Bronchial epithelial cell (primary cell): ENCODE data around the gene ANGPTL5. TPM values are rescaled to one million over a fixed set of nuclear protein-coding genes. Genes with fewer than 3 reads are reported as not detected.

ENCODE experiments used
- DNase-seq: peaks from one replicate; pipeline ENCODE4 v3.0.0-alpha.2; 2010; ENCODE audit warnings: low read depth
- FAIRE-seq: peaks from 2 replicates; lab custom pipeline; 2011; peaks lifted over from hg19 to GRCh38; lab: Jason Lieb, UNC
- H3K27me3 ChIP-seq: 2 replicates; pipeline ENCODE4 v1.5.1; 2011; ENCODE audit warnings: low read length; ENCODE audit not compliant: control insufficient read depth, insufficient read depth
- H3K36me3 ChIP-seq: 2 replicates; pipeline ENCODE4 v1.5.1; 2011; ENCODE audit warnings: low read length; ENCODE audit not compliant: control insufficient read depth, insufficient read depth
- H3K4me3 ChIP-seq: 2 replicates; pipeline ENCODE4 v1.5.1; 2011; ENCODE audit warnings: mild to moderate bottlenecking, low read depth, low read length, control low read depth
- CTCF ChIP-seq: IDR thresholded peaks from 2 replicates; pipeline ENCODE4 v1.5.1; 2011; ENCODE audit warnings: mild to moderate bottlenecking, moderate library complexity, low read length, control low read depth, inconsistent platforms; ENCODE audit not compliant: insufficient read depth, severe bottlenecking
- total RNA-seq: library from RNA; depleted of rRNA; stranded (reverse); fragments of >200 nt; gene quantifications from 2 replicates; pipeline ENCODE4 v1.2.1, GENCODE V29; 2014

ANGPTL5 gene
- total RNA-seq, 1 donor from 2014 or later = not detected

GRCh38 chr11:101945448-101945847 is 29.1 kb upstream of the ANGPTL5 start:
- no peak for TF ChIP-seq CTCF
- Histone ChIP-seq H3K4me3 (no peak overlapping the region), H3K36me3 (no peaks in the 10 kb centered on the region), H3K27me3 (no peaks in the 10 kb centered on the region)
- DNase-seq (no peak), FAIRE-seq (no peak)

GRCh38 chr11:101944923-101945322 is 28.6 kb upstream of the ANGPTL5 start:
- FAIRE-seq (no peak), DNase-seq (no peak)
- TF ChIP-seq CTCF = no peak
- no peak overlapping the region for H3K4me3 ChIP-seq
- H3K36me3 ChIP-seq = no peaks in the 10 kb centered on the region
- no peaks in the 10 kb centered on the region for H3K27me3 ChIP-seq

DNA sequence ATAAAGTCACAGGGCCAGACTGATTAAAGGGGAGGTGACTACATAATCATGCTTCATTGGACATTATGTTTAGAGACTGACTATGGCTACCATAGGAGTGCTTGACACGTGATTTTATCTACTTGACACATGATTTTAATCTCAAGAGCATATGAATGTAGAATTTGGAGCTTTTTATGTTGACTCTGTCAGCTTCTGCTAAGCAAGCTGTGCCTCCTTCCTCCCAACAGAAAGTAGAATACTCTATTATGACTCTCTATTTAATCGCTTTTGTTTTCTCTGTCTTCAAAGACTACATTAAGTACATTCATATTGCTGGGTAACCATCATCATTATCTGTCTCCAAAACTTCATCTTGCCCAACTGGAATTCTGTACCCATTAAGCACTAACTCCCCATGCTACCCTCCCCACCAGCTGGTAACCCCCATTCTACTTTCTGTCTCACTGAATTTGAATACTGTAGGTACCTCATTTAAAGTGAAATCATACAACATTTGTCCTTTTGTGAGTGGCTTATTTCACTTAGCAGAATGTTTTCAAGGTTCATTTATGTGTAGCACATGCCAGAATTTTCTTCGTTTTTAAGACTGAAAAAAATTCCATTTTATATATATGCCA is 24.7 kb upstream of the ANGPTL5 start:
- no peak for FAIRE-seq
- TF ChIP-seq CTCF = no peak

DNA sequence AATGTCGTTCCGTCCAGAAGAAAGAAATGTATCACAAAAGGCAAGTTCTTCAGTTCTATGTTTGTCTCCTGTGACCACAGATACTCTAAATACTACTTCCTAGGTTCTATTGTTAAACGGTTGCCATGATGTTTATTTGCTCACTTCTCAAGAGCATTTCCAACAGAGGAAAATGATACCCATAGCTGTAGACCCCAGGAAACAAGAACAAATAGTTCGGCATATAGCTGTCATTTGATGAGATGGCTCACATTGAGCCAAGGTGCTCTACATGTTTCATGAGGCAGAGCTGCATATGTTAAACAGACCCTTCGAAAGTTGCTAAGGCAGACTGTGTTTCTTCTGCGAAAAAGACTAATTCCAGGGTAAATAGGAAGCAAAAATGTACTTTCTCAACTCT is 15.4 kb upstream of the ANGPTL5 start:
- no peak for FAIRE-seq
- no peaks in the 10 kb centered on the region for H3K36me3 ChIP-seq
- no peak for DNase-seq
- H3K4me3 ChIP-seq = no peak overlapping the region
- no peaks in the 10 kb centered on the region for H3K27me3 ChIP-seq
- TF ChIP-seq CTCF = no peak

More for the DNA sequence above, 24.7 kb upstream of the ANGPTL5 start:
- H3K36me3 ChIP-seq = no peaks in the 10 kb centered on the region
- no peak for DNase-seq
- H3K27me3 ChIP-seq = no peaks in the 10 kb centered on the region
- H3K4me3 ChIP-seq = no peak overlapping the region

DNA sequence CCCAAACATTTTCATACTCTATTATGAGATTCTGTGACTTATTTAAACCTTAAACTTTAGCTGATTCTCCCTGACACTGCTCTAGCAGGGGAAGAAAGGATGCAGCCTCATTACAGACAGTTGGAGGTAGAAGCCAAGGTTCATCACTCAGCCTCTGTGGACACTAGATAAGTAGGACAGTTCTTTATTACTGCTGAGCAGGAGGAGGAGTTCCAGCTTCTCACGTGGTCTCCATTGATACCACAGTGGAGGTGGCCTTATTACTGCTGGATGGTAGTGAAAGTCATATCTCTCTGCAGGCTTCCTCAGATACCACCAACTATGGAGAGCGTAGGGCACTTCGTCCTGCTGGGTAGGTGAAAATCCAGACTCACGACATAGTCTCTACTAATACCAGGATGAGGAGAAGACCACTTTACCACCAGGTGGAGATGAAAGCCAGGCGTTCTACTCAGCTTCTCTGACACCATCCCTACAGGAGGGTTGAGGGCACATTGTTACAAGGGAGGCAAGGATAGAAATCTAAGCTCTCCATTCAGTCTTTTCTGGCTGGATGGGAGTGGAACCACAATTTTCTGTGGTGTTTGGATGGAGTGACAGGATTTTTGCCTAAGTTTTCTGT is 13.1 kb upstream of the ANGPTL5 start:
- DNase-seq (no peak), FAIRE-seq (no peak)
- H3K36me3 ChIP-seq = no peaks in the 10 kb centered on the region
- H3K4me3 ChIP-seq = no peak overlapping the region
- TF ChIP-seq CTCF = no peak
- H3K27me3 ChIP-seq = no peaks in the 10 kb centered on the region
